ENCODE data around the gene RPL23.

DNA sequence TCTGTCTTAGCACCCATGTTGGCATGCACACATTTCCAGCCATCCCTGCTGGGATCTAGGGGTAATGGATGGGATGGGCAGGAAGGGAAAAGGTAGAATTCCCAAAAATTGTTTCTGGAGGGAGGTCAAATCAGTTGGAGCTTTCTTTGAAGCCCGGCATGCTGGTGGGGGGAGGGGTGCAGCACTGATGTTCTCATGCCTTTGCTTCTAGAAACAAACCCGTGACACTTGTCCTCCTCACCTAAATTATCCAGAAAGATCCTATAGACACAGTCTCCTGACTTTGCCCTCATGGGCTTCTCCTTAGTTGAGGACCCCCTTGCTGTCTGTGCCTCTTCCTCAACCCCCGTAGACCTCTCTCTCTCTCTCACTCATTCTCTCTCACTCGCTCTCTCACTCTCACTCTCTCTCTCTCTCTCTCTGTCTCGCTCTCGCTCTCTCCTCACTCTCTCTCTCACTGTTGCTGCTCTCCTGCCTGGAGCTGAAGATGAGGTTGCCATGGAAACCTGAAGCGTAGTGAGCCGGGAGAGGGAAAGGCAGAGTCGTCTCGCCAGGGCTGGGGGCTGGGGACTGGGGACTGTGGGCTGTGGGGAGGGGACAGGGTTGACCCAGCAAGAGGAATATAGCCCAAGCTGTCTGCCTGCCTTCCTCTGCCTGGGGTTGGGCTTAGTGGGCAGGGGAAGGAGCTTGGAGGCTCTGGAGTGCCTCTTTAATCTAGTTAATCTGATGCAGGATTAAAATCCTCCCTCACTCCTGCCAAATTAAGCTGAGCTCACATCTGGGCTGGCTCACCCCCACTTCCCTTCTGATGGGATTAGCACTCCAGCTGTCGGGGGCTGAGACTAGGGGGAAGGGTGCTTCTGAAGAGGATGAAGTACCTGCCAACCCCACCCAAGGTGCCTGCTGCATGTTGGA is 32.5 kb upstream of the RPL23 start:
- TF ChIP-seq, protein P1, sequence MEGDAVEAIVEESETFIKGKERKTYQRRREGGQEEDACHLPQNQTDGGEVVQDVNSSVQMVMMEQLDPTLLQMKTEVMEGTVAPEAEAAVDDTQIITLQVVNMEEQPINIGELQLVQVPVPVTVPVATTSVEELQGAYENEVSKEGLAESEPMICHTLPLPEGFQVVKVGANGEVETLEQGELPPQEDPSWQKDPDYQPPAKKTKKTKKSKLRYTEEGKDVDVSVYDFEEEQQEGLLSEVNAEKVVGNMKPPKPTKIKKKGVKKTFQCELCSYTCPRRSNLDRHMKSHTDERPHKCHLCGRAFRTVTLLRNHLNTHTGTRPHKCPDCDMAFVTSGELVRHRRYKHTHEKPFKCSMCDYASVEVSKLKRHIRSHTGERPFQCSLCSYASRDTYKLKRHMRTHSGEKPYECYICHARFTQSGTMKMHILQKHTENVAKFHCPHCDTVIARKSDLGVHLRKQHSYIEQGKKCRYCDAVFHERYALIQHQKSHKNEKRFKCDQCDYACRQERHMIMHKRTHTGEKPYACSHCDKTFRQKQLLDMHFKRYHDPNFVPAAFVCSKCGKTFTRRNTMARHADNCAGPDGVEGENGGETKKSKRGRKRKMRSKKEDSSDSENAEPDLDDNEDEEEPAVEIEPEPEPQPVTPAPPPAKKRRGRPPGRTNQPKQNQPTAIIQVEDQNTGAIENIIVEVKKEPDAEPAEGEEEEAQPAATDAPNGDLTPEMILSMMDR (conservative IDR thresholded peaks at IDR 0.05), result no peak
- TF ChIP-seq ZFX (IDR thresholded peaks at IDR 0.05), result no peak

Data from C4-2B (cell line).